GM19099 (cell line): ENCODE results near the gene HHIPL1.

Experiments
- POLR2A ChIP-seq: IDR thresholded peaks from 3 replicates; pipeline ENCODE4 v1.6.1; 2011; ENCODE audit warnings: low read depth; ENCODE audit not compliant: insufficient read length; ENCODE audit errors: extremely low read depth

HHIPL1 gene

DNA sequence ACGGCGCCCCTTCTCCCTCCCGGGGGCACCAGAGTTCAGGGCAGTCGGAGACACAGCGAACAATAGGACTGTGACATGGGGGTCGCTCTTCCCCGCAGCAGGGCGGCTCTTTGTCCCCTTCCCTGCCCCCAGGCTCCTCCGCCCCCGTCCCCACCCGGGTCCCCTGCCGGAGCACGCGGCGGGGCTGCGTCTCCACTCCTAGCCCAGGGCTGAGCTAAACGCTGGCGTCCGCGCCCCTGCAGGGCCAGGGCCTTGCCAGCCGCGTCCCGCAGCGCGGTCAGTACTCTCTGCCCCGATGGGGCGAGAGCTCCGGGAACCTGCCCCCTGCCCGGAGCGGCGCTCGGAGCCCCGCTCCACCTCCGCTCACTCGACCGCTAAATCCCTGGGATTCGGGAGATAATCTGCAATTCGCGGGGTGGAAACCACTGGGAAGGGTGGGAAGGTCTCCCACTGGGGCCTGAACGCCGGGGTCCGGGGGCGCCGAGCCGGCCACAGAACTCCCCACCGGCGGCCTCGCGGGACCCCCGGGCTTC, 40.1 kb upstream of the HHIPL1 start:
- TF ChIP-seq POLR2A, result no peak

DNA sequence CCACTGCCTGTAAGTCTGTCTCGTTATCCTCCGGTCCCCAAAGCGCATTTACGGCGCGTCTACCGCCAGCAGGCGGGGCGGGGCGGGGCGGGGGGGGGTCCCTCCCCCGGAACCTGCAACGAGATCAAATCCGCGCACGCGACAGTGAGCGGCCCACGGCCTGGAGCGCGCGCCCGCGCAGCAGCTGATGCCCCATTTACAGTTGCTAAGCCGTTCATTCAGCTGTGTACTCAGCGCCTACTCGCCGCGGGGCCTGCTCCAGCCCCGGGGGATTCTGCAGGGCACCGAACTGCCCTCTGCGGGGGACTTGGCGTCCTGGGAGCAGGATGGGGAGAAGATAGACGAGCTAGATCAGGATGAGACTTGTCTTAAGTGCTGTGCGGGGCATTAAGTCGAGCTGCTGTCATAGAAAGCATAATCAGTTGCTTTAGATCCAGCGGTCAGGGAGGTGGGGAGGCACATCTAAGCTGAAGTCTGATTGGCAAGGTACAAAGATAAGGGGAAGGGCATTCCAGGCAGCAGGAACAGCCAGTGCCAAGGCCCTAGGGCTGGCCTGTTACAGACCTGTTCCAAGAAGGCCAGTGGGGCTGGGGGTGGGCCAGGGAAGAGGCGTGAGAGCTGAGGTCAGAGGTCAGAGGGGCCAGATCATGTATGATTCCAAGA, 39.5 kb upstream of the HHIPL1 start:
- TF ChIP-seq POLR2A, result no peak

DNA sequence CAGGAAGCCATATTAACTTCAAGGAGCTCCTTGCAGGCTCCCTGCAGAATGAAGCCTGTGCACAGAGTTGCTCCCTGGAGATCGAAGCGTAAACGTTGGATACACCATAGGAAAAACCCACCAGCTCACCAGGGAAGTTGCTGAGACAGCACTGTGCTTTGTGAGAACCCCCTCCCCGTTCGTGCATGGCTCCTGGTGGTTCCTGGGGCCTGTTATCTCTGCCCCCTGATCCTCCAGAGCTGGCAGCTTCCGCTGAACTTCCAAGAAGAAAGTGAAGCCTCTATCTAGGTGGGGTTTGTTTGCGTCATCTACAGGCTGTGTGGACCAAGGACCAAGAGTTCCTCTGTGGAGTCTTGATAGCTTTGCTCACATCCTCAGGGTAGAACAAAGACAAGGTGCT, 38.6 kb upstream of the HHIPL1 start:
- TF ChIP-seq POLR2A, result no peak

DNA sequence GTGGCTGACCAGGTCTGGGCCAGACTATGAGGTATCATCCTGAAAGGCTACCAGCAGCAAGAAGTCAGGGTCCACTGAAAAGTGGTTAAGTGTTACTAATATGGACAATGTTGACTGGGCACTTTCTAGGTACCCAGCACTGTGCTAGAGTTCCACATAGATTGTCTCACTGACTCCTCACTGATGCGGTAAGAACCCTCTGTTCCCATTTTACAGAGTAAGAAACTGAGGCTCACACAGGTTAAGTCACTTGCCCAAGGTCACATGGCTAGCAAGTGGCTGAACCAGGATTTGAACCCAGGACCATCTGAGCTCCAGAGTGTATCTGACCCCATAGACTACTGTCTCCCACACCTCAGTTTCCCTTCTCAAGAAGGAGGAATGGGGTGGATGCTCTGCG, 36.3 kb upstream of the HHIPL1 start:
- TF ChIP-seq POLR2A, result no peak

DNA sequence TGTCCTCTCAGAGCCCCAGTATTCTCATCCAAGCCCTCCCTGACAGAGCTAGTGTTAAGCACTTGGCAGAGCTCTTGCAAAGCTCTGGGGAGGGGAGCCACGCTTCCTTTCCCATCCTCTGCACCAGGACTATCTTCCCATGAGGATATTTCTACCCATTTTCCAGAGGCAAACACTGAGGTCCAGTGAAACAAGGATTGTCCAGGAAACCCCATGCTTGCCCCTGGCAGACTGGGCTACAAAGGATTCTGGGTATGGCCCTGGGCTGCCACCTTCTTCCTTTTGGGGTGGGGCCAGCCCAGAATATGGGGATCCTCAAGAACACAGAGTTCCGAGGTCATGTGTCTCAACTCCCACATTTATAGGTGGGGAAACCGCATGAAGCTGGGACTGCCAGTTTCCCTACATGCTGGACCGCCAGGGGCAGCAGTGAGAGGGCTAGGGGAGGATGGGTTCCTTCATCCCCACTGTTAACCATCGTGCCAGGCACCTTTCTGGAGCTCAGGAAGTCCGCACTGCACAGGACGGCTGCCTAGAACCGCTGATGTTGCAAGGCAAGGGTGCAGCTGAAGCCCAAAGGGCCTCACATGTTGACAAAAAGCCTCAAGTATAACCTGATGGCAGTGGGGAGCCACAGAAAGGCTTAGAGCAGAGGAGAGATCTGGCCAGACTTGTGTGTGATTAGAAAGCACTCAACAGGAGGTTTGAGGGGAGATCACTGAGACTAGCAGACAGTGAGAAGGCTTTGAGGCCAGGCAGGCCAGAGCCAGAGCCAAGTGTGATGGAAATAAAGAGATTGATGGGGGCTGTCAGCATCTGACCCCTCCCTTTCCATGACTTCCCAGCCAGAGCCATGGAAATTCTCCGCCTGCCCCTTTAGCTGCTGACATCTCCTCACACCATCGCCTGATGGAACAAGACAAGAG, 35.4 kb upstream of the HHIPL1 start:
- TF ChIP-seq POLR2A, result no peak

DNA sequence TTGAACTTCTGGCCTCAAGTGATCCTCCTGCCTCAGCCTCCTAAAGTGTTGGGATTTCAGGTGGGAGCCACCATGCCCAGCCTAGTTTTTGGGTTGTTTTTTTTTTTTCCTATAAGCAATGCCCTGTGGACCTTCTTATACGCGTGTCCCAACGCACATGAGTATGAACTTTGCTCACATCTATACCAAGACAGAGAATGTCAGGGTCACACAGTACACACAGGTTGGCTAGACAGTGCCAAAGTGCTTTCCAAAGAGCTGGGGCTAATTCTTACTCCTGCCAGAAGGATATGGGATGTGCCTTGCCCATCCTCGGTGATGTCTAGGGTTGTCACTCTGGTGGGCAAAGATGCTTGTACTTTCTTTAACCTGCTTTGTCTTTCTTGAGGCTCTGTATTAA, 33.3 kb upstream of the HHIPL1 start:
- TF ChIP-seq POLR2A, result no peak

DNA sequence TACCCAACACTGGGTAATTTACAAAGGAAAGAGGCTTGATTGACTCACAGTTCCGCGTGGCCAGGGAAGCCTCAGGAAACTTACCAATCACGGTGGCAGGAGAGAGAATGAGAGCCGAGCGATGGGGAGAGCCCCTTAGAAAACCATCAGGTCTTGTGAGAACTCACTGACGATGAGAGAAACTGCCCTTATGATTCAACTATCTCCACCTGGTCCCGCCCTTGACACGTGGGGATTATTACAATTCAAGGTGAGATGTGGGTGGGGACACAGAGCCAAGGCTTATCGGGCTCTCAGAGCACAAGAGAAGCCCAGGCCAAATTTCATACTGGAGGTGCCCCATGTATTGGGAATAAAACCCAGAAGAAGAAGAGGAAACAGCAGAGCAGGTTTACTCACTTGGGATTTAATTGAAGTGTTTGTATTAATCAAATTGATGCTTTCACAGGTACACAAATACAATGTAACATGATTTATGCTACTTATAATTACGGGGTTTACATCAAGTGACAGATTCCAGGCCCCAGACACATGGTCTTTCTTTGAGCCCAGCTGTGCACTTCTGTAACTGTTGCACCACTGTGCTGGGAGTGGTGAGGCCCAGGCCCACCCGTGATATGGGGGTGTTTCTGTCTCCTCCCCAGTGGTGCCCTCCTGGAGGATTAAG, 32.7 kb upstream of the HHIPL1 start:
- no peak for TF ChIP-seq POLR2A

DNA sequence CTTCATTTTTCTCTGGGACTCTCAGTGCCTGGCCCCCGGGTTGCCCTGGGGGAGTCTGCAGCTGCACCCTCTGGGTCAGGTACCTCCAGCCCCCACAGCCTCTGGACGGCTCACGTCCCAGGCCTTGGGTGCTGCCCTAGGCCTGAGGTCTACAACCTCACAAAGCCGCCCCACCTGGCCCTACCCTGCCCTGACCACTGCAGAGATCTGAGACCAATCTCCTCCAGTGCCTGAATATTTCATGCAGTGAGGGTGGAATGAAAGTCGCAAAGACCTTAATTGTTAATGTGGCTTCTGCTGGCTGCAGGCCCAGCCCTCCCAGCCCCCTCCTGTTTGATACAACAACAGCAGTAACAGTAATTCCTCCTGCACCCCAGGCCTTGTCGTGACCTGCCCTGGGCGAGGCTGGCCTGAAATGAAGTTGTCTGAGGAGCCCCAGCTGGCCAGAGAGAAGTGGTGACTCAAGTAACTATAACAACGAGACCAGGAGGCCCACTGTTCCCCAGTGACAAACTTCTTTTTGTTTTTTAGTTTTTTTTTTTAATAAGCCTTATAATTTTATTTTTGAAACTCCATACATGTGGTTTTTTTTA, 32.1 kb upstream of the HHIPL1 start:
- TF ChIP-seq POLR2A, result no peak

DNA sequence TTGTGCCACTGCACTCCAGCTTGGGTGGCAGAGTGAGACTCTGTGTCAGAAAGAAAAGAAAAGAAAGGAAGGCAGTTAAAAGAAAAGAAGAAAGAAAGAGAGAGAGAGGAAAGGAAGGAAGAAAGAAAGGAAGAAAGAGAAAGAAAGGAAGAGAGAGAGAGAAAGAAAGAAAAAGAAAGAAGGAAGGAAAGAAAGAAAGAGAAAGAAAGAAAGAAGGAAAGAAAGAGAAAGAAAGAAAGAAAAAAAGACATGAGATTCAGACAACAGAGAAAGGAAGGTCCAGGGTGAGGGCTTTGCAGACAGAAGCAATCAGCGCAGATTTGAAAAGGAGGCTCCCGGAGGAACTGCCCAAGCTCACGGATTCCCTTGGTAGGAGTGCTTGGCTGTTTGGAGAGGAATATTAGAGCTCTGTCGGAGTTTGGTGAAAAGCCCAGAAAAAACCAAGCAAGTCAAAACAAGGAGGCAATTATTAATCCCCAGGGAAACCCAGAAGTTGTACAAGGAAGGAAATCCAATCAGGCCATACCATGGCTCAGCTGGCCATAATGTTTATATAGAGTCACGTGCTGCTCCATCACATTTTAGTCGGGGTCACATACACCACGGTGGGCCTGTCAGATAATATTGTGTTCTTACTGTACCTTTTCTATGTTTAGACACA, 29.3 kb upstream of the HHIPL1 start:
- no peak for TF ChIP-seq POLR2A

DNA sequence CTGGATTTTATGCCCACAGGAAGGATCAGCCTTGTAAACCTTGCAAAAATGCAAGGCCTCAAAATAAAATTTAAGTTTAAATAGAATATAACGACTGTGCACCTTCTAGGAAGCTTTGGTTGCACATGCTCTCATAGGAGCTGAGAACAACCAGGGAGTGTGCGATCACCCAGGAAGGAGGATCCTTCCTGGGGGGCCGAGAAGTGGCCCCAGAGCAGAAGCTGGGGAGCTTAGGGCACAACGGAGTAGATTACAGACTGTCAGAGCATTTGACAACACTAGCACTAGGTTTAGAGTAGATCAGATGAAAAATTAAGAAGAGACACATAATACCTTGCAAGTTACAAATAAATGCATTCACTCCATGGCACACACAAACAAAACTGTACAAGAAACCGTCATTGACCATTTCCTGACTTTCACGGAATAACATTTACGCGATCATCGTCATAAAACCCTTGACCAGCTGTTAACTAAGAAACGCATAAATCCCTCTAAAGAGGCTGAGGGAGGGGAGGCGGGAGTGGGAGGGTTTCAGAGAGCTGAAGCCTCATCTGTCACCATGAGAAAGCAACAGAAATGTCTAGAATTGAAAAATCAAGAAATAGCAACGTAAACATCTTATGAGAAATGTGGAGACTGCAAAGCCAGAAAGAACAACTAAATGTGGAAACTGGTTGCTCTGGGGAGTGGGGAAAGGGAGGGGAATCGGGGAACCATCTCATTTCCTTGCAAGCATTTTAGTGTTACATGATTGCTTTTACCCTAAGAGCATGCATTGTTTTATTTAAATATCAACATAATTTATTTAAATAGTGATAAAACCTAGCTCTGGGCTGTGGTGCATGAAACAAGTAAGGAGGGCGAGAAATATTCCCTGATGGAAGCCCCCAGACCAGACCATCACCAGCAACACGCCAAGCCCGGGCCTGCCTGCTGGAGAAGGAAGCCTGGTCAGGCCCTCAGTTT, 27.8 kb upstream of the HHIPL1 start:
- no peak for TF ChIP-seq POLR2A

DNA sequence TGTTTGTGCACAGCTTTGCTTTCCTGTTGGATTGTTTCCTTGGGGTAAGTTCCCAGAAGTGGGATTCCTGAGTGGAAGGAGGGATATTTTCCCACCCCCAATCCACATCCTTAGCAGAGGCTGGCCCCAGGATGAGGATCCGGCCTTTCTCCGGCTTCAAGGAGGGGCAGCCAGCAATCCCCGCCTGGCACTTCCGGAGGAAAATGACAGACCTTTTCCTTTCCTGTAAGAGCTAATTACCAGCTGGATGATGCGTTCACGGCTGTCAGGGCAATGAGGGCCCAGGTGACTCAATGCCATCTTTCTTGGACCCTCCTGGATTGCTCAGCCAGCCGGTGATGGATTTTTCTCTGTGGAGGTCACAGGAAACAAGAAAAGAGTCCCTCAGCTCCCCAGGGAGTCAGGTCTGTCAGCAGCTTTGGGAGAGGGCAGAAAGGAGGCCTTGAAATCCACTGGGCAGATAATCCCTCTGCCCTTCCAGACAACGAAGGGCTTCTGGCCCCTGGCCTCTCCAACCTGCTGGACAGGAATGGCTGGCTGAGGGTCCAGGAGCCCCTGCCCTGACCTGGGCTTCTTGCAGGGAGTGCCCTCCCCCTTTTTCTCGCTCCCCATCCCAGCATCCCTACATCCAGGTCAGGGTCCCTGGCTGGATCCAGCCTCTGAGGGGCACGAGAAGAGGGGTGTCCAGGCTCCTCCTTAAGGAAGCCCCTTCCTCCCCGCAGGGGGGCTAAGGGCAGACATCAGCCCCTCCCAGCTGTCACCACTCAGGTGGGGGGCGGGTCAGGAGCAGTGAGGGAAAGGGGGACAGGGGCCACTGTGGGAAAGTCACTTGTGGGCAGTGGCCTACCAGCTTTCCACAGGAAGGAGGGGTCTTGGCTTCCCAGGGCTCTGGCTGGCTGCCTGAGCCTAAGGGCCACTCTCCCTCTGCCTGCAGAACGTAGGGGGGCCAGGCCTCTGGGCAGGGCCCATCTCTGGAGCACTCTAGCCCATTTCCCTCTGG, 24.8 kb upstream of the HHIPL1 start:
- no peak for TF ChIP-seq POLR2A

DNA sequence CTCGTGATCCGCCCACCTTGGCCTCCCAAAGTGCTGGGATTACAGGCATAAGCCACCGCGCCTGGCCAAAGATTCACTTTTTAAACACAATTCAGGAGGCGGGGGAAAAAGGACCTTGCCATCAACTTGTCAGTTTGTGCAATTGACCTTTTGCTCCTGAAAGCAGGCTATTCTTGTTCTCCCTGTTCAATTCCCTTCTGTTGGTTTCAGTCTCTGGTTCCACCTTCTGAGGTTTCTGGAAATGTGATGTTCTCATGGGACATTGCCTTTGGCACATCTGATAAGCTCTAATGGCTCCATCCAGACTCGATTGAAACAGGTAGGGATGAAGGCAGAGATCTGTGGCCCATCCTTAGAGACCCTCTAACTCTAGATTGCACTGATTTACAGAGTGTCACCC, 23.0 kb upstream of the HHIPL1 start:
- TF ChIP-seq POLR2A, result no peak

DNA sequence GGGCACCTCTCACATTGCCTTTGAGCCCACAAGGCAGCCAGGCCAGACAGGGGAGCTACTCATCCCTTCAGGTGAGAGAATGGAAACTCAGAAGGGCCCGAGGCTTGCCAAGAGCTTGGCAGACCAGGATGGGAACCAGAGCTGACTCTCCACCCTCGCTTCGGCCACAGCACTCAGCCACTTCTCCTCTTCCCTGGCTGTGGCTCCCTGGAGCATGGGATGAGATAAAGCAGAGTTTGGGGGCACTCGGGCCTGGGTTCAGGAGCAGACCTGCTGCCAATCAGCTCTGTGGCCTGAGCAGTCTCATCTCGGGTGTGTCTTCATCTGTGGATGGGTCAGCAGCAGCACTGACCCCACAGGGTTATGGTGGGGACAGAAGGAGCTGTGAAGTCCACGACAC, 20.9 kb upstream of the HHIPL1 start:
- no peak for TF ChIP-seq POLR2A

DNA sequence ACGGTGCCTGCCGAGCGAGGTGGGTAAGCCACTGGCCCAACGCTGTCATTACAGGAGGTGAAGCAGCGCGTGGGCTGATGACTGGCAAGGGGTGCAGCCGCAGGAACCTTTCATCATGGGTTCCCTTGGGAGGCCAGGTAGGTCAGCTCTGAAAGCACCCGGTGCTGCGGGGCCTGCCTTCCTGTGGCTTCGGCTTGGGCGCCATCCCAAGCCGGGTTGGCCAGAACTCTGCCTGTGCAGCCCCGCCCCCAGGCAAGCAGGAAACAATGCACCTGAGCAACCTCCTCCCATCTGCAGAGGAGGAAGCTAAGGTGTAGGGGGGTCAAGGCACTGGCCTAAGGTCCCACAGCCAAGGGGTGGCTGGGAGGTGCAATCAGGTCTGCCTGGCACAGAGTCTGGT, 20.0 kb upstream of the HHIPL1 start:
- TF ChIP-seq POLR2A, result no peak
